SKM-1 (cell line): ENCODE results near the gene PEF1.
A peak's percentile ranks its signal among the peaks of the same experiment; 100 is the strongest.
"Not testable (repeated sequence)": the region's sequence is repeated elsewhere in the genome, so short reads cannot be mapped to it uniquely, and the experiment has no call there.

Experiments
- DNase-seq: peaks from one replicate; lab custom pipeline; 2025; ENCODE audit not compliant: unreplicated experiment; lab: John Stamatoyannopoulos, UW

Gene PEF1

DNA sequence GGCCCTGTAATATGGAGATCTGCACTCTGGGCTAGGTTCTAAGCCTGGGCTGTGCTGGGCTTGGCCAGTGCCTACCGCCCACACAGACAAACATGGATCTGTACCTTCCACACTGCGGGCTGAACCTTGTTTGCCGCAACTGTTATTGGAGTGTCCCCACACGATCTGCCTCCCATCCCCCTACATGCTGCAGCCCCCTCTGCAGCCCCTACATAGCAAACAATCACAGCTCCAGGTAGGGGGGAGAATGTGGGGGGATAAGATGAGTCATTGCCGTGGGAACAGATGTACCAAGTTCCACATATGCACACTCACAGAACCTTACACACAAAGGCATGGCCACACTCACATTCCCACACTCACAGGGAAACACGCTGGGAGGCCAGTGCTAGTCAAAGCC, 29.3 kb downstream of the PEF1 start:
- DNase-seq: no peak

DNA sequence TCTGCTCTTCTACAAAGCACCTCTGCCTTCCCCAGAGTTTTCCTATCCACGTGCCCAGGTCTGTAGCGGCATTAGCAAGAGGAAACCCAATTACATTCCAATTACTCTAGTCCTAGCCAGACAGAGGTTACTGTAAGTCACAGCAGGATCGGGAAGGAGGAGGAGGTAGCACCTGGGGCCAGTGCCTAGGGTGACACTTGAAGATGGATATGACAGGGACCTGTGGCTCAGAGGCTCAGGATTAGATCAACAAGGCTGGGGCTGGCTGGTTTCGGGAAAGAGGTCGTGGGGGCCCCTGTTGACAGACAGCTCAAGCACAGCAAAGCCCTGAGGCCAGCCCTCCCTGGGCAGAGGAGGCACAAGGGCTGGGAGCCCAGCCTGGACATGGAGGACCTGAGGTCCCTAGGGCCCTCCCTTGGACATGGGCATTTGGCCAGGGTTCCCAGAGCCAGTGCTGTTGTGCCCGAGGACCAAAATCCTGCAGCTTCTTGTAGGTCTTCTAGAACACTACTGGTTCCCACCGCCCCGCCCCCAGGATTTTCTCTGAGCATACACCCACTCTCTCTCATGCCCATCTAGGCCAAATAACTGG, 30.2 kb downstream of the PEF1 start:
- DNase-seq: no peak

- no peak for DNase-seq
Observed at GRCh38 chr1:31609514-31610118, 35.1 kb downstream of the PEF1 start.

GRCh38 chr1:31607360-31607759, 37.3 kb downstream of the PEF1 start:
- DNase-seq: no peak

GRCh38 chr1:31605908-31606427, 38.7 kb downstream of the PEF1 start:
- DNase-seq: no peak

- no peak for DNase-seq
Observed at GRCh38 chr1:31602081-31602480, 42.6 kb downstream of the PEF1 start.

DNA sequence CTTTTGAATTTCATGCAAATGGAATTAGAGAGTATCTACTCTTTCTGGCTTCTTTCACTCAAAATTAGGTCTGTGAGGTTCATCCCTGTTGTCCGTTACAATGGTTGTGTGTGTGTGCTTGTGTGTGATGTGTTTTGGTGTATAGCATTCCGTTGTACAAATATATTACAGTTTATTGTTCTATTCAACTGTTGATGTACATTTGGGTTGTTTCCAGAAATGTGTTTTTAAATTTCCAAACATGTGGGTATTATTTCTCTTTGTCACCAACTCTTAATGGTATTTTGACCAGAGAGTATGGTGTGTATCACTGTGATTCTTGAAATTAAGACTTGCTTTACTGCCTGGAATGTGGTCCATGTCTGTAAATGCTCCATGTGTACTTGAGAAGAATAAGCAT, 44.0 kb downstream of the PEF1 start:
- DNase-seq: no peak

DNA sequence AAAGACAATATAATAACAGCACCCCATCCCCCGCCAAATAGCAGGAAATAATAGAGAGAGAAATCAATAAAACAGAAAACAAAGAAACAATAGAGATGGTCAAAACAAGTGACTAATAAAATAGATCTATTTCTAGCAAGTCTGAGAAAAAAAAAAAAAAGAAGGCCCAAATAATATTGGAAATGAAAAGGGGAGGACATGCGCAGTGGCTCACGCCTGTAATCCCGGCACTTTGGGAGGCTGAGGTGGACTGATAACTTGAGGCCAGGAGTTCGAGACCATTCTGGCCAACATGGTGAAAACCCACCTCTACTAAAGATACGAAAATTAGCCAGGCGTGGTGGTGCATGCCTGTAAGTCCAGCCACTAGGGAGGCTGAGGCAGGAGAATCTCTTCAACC, 45.7 kb downstream of the PEF1 start:
- no peak for DNase-seq

DNA sequence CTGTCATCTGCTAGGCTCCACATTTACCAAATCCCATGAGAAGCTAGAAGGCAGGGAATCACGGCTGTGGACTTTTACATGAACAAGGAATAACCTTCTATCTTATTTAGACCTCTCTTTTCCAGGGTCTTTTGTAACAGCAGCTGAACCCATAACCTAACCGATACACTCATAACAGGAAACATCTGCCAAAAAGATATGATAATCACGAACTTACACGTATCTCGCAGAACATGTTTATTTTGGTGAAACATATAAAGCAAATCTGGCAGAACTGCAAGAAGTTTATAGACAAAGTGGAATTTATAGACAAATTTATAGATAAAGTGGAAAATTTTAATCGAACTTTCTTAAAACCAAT, 48.0 kb downstream of the PEF1 start:
- no peak for DNase-seq

- no peak for DNase-seq
Observed at GRCh38 chr1:31595836-31596736, 48.6 kb downstream of the PEF1 start.

DNA sequence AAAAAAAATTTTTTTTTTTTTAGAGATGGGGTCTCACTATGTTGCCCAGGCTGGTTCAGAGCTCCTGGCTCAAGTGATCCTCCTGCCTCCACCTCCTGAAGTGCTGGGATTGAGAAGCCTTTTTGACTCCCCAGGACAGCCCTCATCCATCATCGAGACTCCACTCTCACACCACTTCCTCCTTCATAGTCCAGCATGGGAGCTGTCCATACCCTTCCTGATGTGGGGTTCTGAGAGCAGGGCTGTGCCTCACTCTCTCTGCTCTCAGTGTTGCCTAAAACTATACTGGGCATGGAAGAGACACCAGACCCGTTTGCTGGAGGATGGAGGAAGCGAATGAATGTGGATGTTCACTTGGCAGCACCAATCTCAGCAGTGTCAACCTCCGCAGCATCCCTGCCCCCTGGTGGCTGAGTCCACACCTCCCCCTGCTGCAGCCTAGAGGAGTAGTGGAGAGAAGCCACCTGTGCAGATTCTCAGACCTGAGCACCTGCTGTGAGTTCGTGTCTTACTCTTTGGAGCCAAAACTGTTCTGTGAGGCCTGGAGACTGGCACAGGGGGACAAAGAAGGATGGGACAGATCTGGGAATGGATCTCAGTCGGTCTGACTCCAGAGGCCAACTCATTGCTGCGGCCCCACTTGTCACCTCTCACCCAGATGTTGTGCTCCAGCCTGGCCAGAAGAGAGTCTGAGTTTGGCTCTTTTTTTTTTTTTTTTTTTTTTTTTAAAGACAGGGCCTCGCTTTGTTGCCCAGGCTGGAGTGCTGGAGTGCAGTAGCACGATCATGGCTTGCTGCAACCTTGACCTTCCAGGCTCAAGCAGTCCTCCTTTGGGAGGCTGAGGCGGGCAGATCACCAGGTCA, 50.7 kb downstream of the PEF1 start:
- DNase-seq: peak; percentile 54

- DNase-seq: no peak
Observed at GRCh38 chr1:31593136-31593665, 51.5 kb downstream of the PEF1 start.

DNA sequence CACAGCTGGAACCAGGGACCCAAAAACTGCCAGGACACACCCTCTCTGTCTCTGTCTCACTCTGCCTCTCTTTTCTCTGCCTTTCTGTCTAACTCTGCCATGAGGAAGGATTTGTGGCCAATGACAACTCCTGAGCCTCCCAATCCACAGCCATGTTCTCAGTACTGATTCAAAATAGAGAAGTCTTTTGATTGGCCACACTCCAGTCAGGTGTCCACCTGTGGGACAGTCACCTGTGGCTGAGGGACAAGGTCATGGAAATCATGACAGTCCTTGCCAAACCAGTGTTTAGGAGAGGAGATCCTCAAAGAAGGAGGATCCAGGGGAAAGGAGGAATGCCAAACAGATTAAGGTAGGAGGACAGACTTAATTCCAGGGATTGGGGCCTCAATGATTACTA, 52.5 kb downstream of the PEF1 start:
- DNase-seq: no peak

GRCh38 chr1:31591425-31592093, 53.1 kb downstream of the PEF1 start:
- no peak for DNase-seq

DNA sequence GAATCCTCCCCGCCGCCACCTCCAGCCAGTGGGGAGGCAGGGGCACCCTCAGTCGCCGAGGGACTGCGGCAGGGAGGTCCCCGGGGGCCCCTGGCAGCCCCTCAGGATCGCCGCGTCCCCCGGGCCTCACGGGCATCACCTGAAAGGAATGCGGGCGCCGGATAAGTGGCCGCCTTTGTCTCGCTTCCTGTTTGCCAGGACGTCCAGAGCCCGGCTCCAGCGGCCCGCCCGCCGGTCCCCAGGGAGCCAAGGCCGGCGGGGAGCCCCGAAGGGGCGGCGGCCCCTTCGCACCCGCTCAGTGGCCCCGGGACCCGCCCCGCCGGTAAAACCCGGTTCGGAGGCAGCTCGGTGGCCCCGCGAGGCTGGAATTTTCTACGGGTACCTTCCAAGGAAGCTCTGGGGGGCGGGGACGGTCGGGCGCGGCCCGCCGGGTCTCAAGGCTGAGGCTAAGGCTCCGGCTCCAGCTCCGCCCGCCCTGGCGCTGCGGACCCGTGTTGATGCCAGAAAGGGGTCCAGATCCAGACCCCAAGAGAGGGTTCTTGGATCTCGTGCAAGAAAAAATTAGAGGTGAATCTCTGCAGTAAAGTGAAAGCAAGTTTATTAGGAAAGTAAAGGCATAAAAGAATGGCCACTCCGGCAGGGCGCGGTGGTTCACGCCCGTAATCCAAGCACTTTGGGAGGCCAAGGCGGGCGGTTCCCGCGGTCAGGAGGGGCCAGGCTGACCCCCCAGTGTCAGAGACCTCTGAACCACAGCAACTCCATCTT, 55.7 kb downstream of the PEF1 start:
- no peak for DNase-seq

DNA sequence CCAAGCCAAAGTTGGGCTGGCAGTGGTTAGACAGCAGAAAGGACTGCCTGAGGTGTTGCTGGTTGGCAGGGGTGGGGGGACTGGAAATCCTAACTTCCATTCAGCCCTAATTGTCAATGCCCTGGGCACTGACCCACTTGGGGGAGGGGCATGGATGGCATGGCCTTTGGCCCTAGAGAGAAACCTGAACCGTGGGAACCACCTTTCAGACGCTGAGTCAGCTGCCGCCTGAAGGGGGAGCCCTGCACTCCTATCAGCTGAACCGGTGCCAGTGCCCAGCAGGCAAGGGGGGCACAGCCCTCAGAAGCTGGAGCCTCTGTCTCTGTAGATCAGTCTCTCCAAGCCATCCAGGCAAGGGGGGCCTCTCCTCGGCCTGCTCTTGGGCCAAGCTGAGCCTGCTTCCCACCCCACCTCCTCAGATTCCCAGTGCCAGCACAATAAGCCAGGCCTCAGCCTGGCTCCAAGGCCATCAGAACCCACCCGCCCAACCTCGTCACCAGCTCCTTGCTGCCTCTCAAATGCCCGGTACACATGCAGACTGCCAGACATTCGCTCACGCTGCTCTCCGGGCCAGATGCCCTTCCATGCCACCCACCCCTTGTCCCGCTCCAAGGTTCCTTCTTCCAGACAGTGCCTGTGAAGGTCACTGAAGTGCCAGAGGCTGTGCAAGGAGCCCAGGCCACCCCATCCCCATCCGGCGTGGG, 56.8 kb downstream of the PEF1 start:
- DNase-seq: peak; percentile 9

GRCh38 chr1:31587328-31587699, 57.4 kb downstream of the PEF1 start:
- not testable (repeated sequence) for DNase-seq

DNA sequence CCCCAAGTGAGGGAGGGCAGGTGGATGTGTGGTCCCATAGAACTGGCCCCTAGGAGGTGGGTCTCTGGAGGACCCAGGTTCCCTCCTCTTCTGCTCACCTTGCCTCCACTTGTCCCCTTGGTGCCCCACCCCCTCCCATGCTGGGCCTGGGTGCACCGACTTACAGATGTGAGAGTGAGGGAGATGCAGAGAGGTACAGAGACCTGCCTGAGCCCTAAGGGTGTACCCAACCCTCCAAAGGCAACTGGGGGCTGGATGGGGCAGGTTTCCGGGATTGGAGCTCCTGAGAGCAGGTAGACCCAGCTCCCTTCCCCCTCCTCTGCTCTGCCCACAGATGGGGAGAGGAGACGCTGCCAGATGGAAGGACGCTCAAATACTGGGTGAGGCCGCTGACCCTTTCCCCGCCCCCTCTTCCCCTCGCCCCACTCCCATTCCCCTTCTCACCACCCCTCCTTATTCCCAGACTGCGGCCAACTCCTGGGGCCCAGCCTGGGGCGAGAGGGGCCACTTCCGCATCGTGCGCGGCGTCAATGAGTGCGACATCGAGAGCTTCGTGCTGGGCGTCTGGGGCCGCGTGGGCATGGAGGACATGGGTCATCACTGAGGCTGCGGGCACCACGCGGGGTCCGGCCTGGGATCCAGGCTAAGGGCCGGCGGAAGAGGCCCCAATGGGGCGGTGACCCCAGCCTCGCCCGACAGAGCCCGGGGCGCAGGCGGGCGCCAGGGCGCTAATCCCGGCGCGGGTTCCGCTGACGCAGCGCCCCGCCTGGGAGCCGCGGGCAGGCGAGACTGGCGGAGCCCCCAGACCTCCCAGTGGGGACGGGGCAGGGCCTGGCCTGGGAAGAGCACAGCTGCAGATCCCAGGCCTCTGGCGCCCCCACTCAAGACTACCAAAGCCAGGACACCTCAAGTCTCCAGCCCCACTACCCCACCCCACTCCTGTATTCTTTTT, 58.0 kb downstream of the PEF1 start:
- no peak for DNase-seq
